T-cell (primary cell): ENCODE results near the gene RPL15. TPM values are rescaled to one million over a fixed set of nuclear protein-coding genes. Genes with fewer than 3 reads are reported as not detected.

Experiments
- ATAC-seq, 4 experiments: fragments of 200-7000 bp in 3 of 4; fragments of 150-1000 bp in 1 of 4; cut with Tn5 transposase; replicated peaks in 1 of 4; 1 replicate in 3 of 4; 2 replicates in 1 of 4; pipeline ENCODE4 v1.10.0; 2021; ENCODE audit warnings: moderate library complexity in 3 of 4, mild to moderate bottlenecking in 2 of 4, moderate number of reproducible peaks in 1 of 4
- CTCF ChIA-PET, 2 donors: fragments of 300-600 bp; sonication (Branson Sonifier 250); formaldehyde crosslinking; loops; one replicate each; lab custom pipeline; 2022; ENCODE audit warnings: antibody characterized with exemption in 2 of 2; lab: Charles Lee
- POLR2A ChIA-PET, 2 donors: fragments of 300-600 bp; sonication (Branson Sonifier 250); formaldehyde crosslinking; loops; one replicate each; lab custom pipeline; 2022; ENCODE audit warnings: antibody characterized with exemption in 2 of 2; lab: Charles Lee
- DNase-seq, 35 experiments: peaks; one replicate each; pipeline versions ENCODE4 v3.0.0 to v3.0.0-alpha.2; 2013 to 2023
- H3K27ac ChIP-seq: one replicate; pipeline ENCODE4 v1.5.1; 2013; ENCODE audit warnings: low read length
- H3K27me3 ChIP-seq, 2 experiments: replicated peaks in 1 of 2; 1 replicate in 1 of 2; 2 replicates in 1 of 2; pipeline versions ENCODE4 v1.6.1 to v1.7.0; 2013; ENCODE audit warnings: low read length in 1 of 2, mixed read lengths in 1 of 2; ENCODE audit not compliant: control insufficient read depth in 2 of 2, insufficient read depth in 2 of 2; ENCODE audit errors: extremely low read depth in 1 of 2
- H3K36me3 ChIP-seq, 2 donors: 1 replicate in 1 of 2; 2 replicates in 1 of 2; pipeline versions ENCODE4 v1.6.1 to v1.7.0; 2013; ENCODE audit warnings: low read length in 1 of 2; ENCODE audit not compliant: control insufficient read depth in 2 of 2, insufficient read depth in 1 of 2; ENCODE audit errors: extremely low read depth in 1 of 2
- H3K4me1 ChIP-seq, 2 experiments: 1 replicate in 1 of 2; 2 replicates in 1 of 2; pipeline versions ENCODE4 v1.6.1 to v1.7.0; 2013; ENCODE audit warnings: low read length in 2 of 2, mixed read lengths in 1 of 2; ENCODE audit not compliant: insufficient read depth in 2 of 2, control insufficient read depth in 1 of 2; ENCODE audit errors: extremely low read depth in 1 of 2
- H3K4me3 ChIP-seq, 2 donors: 1 replicate in 1 of 2; 2 replicates in 1 of 2; pipeline versions ENCODE4 v1.5.1 to v1.7.0; 2013; ENCODE audit warnings: mild to moderate bottlenecking in 2 of 2, low read length in 1 of 2, moderate library complexity in 1 of 2; ENCODE audit not compliant: control insufficient read depth in 1 of 2; ENCODE audit errors: extremely low read depth in 1 of 2
- H3K9me3 ChIP-seq: 2 replicates; pipeline ENCODE4 v1.7.0; 2013
- H3K27ac Mint-ChIP-seq, 2 donors: one replicate each; pipeline ENCODE4 v1.8.0; 2020 to 2021; ENCODE audit warnings: mild to moderate bottlenecking in 2 of 2, mixed read lengths in 2 of 2
- H3K27me3 Mint-ChIP-seq, 2 donors: one replicate each; pipeline ENCODE4 v1.8.0; 2021 to 2022; ENCODE audit warnings: mixed read lengths in 2 of 2
- H3K36me3 Mint-ChIP-seq: one replicate; pipeline ENCODE4 v1.8.0; 2021; ENCODE audit warnings: mixed read lengths
- H3K4me1 Mint-ChIP-seq, 3 donors: one replicate each; pipeline ENCODE4 v1.8.0; 2020 to 2022; ENCODE audit warnings: mixed read lengths in 3 of 3, mild to moderate bottlenecking in 1 of 3
- H3K4me3 Mint-ChIP-seq, 3 donors: one replicate each; pipeline ENCODE4 v1.8.0; 2020 to 2022; ENCODE audit warnings: mild to moderate bottlenecking in 3 of 3, mixed read lengths in 3 of 3, moderate library complexity in 3 of 3
- H3K9me3 Mint-ChIP-seq, 3 donors: one replicate each; pipeline ENCODE4 v1.8.0; 2020 to 2022; ENCODE audit warnings: mixed read lengths in 3 of 3
- WGBS: methylation state at CpG from one replicate; pipeline ENCODE4 v1.1.5; 2013; ENCODE audit warnings: missing lambda C conversion rate; ENCODE audit not compliant: insufficient coverage; 5-methylcytosine and 5-hydroxymethylcytosine counted together
- total RNA-seq, 35 experiments: library from RNA in 6 of 35; stranded (reverse) in 6 of 35; fragments of 120-200 nt in 1 of 35; gene quantifications; one replicate each; pipeline versions ENCODE4 v1.2.1 to v1.2.4 and lab custom pipeline; 2013 to 2026

Gene RPL15
- total RNA-seq, 5 donors from 2014 or later (not counting 1 experiment from before 2014, with no cell fraction given), result 1,997 to 2,171 (median 2,116) TPM

- Mint-ChIP-seq H3K4me3 (no peak overlapping the region), H3K36me3 (peaks cover 36% of the 10 kb centered on the region), H3K4me1 (peaks cover 72 to 88% (median 75%) of the 10 kb centered on the region in 3 donors), H3K9me3 (no peaks in the 10 kb centered on the region), H3K27ac (no peak overlapping the region), H3K27me3 (no peaks in the 10 kb centered on the region)
- DNase-seq (no peak), ATAC-seq (no peak)
- ChIA-PET POLR2A (interaction anchor here (0.5 to 0.9 kb wide), 3 partner anchors 29 to 726 kb away, joined by 3 read pairs; no protein-coding TSS in a partner anchor), CTCF (interaction anchor here in 1 of 2 donors (0.7 kb wide), 1 partner anchor 25 kb away, joined by 4 read pairs; no protein-coding TSS in a partner anchor)
- H3K27me3 ChIP-seq, result no peaks in the 10 kb centered on the region
- H3K4me3 ChIP-seq, result no peak overlapping the region
- H3K36me3 ChIP-seq, result peaks cover 0 to 15% of the 10 kb centered on the region in 2 donors
- no CpG with 5 or more reads among the region's 1 CpG for WGBS
- H3K9me3 ChIP-seq, result no peaks in the 10 kb centered on the region
- H3K27ac ChIP-seq, result no peak overlapping the region
- H3K4me1 ChIP-seq, result peaks cover 8 to 20% of the 10 kb centered on the region in 2 experiments
These were observed 36.6 kb downstream of the RPL15 start for GRCh38 chr3:23953523-23953922.

DNA sequence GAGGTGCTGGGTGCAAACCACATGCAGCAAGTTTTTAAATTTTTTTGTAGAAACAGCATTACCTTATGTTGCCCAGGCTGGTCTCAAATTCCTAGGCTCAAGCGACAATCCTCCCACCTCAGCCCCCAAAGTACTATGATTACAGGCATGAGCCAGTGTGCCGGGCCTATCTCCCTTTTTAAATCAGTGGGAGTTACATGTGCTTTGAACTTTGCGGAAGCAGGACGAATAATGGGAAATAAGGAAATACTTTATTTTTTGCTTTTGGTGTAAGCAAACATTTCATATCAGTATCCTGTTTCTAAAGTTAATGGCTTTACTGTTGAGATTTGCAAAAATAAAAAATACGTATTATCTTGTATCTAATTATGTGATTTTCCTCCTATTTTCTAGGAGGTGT is 37.2 kb downstream of the RPL15 start:
- Histone ChIP-seq H3K27me3 (no peaks in the 10 kb centered on the region), H3K27ac (no peak overlapping the region), H3K4me3 (no peak overlapping the region), H3K36me3 (peaks cover 3 to 18% of the 10 kb centered on the region in 2 donors), H3K4me1 (peaks cover 8 to 15% of the 10 kb centered on the region in 2 experiments), H3K9me3 (no peaks in the 10 kb centered on the region)
- ChIA-PET POLR2A (interaction anchor here in 1 of 2 donors (0.8 to 0.9 kb wide), 2 partner anchors 8 to 36 kb away, joined by 3 to 4 read pairs; no protein-coding TSS in a partner anchor), CTCF (interaction anchor here in 1 of 2 donors (0.5 kb wide), 1 partner anchor 37 kb away, joined by 4 read pairs; no protein-coding TSS in a partner anchor)
- Mint-ChIP-seq H3K27ac (no peak overlapping the region), H3K4me1 (peaks cover 72 to 91% (median 75%) of the 10 kb centered on the region in 3 donors), H3K36me3 (peaks cover 37% of the 10 kb centered on the region), H3K27me3 (no peaks in the 10 kb centered on the region), H3K9me3 (no peaks in the 10 kb centered on the region), H3K4me3 (no peak overlapping the region)
- DNase-seq, result no peak
- 100% methylated on average over 1 of the region's 5 CpGs for WGBS
- ATAC-seq, result no peak

DNA sequence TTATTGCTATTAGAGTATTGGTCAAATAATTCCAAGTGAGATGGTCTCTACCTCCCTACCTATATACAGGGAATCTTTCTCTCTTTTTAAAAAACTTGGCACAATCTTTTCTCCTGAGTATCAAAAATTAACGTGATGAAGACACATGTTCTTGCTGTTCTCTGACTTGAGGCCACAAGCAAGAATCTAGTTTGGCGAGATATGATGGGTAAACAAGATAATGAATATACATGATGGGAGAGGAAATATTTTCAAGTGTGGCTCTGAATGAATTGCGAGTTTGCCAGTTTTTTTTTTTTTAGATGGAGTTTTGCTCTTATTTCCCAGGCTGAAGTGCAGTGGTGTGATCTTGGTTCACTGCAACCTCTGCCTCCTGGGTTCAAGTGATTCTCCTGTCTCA is 39.8 kb downstream of the RPL15 start:
- Histone ChIP-seq H3K9me3 (no peaks in the 10 kb centered on the region), H3K27me3 (no peaks in the 10 kb centered on the region), H3K27ac (no peak overlapping the region), H3K4me1 (peaks cover 0 to 4% of the 10 kb centered on the region in 2 experiments), H3K4me3 (no peak overlapping the region), H3K36me3 (peaks cover 3 to 37% of the 10 kb centered on the region in 2 donors)
- ATAC-seq (no peak), DNase-seq (no peak)
- CTCF ChIA-PET, result interaction anchor here in 1 of 2 donors (0.9 kb wide), 1 partner anchor 10 kb away, joined by 4 read pairs; no protein-coding TSS in a partner anchor
- 95% methylated on average over 3 of the region's 3 CpGs for WGBS
- no peaks in the 10 kb centered on the region for H3K9me3 Mint-ChIP-seq
- no peaks in the 10 kb centered on the region for H3K27me3 Mint-ChIP-seq
- H3K27ac Mint-ChIP-seq, result no peak overlapping the region
- H3K4me3 Mint-ChIP-seq, result no peak overlapping the region
- POLR2A ChIA-PET, result interaction anchor here (0.6 to 1.4 kb wide), 3 partner anchors 13 to 478 kb away, joined by 3 to 5 read pairs (median 4); partner anchors contain the start of genes NKIRAS1 (in 1 of the 2) and RPL15 (in 1 of the 2)
- H3K36me3 Mint-ChIP-seq, result peaks cover 50% of the 10 kb centered on the region
- H3K4me1 Mint-ChIP-seq, result peaks cover 56 to 73% (median 60%) of the 10 kb centered on the region in 3 donors

DNA sequence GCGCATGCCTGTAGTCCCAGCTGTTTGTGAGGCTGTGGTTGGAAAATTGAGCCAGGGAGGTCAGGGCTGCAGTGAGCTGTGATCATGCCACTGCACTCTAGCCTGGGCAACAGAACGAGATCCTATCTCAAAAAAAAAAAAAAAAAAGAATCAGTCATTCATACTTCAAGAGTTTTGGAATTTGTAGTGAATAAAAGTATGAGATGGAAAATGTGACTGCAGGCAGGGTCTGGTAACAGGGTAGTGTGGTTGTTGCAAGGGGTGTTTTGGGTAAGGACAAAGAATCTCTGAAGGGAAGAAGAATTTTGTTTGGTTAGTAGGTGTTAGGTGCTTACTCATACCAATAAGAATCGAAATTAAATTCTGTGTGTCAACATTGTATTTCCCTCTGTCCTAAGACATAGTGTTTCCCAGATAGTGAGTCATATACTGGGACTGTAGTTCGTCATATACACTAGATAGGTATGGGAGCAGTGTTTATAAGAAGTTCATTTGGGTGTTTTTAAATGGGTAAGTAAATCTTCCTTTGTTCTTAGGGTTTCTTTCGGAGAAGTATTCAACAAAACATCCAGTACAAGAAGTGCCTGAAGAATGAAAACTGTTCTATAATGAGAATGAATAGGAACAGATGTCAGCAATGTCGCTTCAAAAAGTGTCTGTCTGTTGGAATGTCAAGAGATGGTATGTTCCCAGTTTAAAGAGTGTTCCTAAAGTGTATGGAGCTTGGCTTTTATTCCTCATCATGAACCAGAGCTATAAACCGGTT is 42.4 kb downstream of the RPL15 start:
- Histone ChIP-seq H3K4me1 (no peaks in the 10 kb centered on the region), H3K9me3 (no peaks in the 10 kb centered on the region), H3K27me3 (no peaks in the 10 kb centered on the region), H3K36me3 (peaks cover 3 to 59% of the 10 kb centered on the region in 2 donors), H3K27ac (no peak overlapping the region), H3K4me3 (no peak overlapping the region)
- ChIA-PET CTCF (interaction anchor here in 1 of 2 donors (0.6 kb wide), 1 partner anchor 24 kb away, joined by 6 read pairs; no protein-coding TSS in a partner anchor), POLR2A (no interaction called here)
- no peaks in the 10 kb centered on the region for H3K9me3 Mint-ChIP-seq
- no CpG with 5 or more reads among the region's 7 CpGs for WGBS
- peak overlapping the region in 1 of 2 donors; percentile 11 for H3K27ac Mint-ChIP-seq
- no peak overlapping the region for H3K4me3 Mint-ChIP-seq
- no peaks in the 10 kb centered on the region for H3K27me3 Mint-ChIP-seq
- ATAC-seq (peak in 2 of 4 experiments; percentile 12 to 15), DNase-seq (no peak)
- peaks cover 46 to 68% (median 49%) of the 10 kb centered on the region in 3 donors for H3K4me1 Mint-ChIP-seq
- H3K36me3 Mint-ChIP-seq, result peaks cover 65% of the 10 kb centered on the region

DNA sequence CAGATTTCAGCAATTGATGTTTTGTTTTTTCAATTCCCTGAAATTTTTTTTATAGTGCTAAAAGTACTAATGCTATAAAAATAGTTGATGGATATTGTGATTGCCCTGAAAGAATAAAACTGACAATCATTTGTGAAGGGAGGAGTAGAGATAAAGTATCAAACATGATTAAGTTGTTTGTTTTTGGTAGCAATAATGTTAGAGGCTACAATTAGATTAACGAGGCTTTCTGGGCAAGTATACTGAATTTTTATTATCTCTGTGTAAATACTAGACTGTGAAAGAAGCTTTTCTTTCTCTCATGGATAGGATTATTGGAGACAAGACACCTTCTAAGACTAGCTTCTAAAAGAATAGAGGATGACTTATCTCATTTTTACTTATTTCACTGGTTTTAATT is 43.7 kb downstream of the RPL15 start:
- Histone ChIP-seq H3K4me3 (no peak overlapping the region), H3K4me1 (no peaks in the 10 kb centered on the region), H3K9me3 (no peaks in the 10 kb centered on the region), H3K27ac (no peak overlapping the region), H3K36me3 (peaks cover 3 to 65% of the 10 kb centered on the region in 2 donors), H3K27me3 (no peaks in the 10 kb centered on the region)
- Mint-ChIP-seq H3K4me1 (peaks cover 43 to 60% (median 43%) of the 10 kb centered on the region in 3 donors), H3K27me3 (no peaks in the 10 kb centered on the region), H3K36me3 (peaks cover 60% of the 10 kb centered on the region), H3K27ac (no peak overlapping the region), H3K4me3 (no peak overlapping the region), H3K9me3 (no peaks in the 10 kb centered on the region)
- ChIA-PET CTCF (interaction anchor here in 1 of 2 donors (0.7 kb wide), 1 partner anchor 32 kb away, joined by 6 read pairs; no protein-coding TSS in a partner anchor), POLR2A (interaction anchor here (0.6 to 1.0 kb wide), 4 partner anchors 9 to 37 kb away, joined by 3 to 11 read pairs (median 3); no protein-coding TSS in a partner anchor)
- DNase-seq (no peak), ATAC-seq (no peak)
- no CpG with 5 or more reads among the region's 1 CpG for WGBS

- CTCF ChIA-PET, result interaction anchor here in 1 of 2 donors (0.7 kb wide), 1 partner anchor 32 kb away, joined by 6 read pairs; no protein-coding TSS in a partner anchor
- no peak overlapping the region for H3K27ac Mint-ChIP-seq
- DNase-seq, result no peak
- H3K27me3 ChIP-seq, result no peaks in the 10 kb centered on the region
- no peaks in the 10 kb centered on the region for H3K9me3 ChIP-seq
- peaks cover 42 to 60% (median 42%) of the 10 kb centered on the region in 3 donors for H3K4me1 Mint-ChIP-seq
- POLR2A ChIA-PET, result interaction anchor here (0.6 to 1.0 kb wide), 4 partner anchors 8 to 37 kb away, joined by 3 to 11 read pairs (median 3); no protein-coding TSS in a partner anchor
- peaks cover 60% of the 10 kb centered on the region for H3K36me3 Mint-ChIP-seq
- no peak overlapping the region for H3K27ac ChIP-seq
- H3K9me3 Mint-ChIP-seq, result no peaks in the 10 kb centered on the region
- no peak for ATAC-seq
- WGBS, result no CpG with 5 or more reads among the region's 1 CpG
- H3K4me3 Mint-ChIP-seq, result no peak overlapping the region
- H3K4me1 ChIP-seq, result no peaks in the 10 kb centered on the region
- no peaks in the 10 kb centered on the region for H3K27me3 Mint-ChIP-seq
- no peak overlapping the region for H3K4me3 ChIP-seq
- peaks cover 3 to 67% of the 10 kb centered on the region in 2 donors for H3K36me3 ChIP-seq
These were observed 44.1 kb downstream of the RPL15 start for GRCh38 chr3:23961066-23961465.
